ENCODE results near the gene ABCC8. TPM values are rescaled to one million over a fixed set of nuclear protein-coding genes. Genes with fewer than 3 reads are reported as not detected.

The ABCC8 gene
- polyA plus RNA-seq, 1 donor from 2014 or later, result not detected

DNA sequence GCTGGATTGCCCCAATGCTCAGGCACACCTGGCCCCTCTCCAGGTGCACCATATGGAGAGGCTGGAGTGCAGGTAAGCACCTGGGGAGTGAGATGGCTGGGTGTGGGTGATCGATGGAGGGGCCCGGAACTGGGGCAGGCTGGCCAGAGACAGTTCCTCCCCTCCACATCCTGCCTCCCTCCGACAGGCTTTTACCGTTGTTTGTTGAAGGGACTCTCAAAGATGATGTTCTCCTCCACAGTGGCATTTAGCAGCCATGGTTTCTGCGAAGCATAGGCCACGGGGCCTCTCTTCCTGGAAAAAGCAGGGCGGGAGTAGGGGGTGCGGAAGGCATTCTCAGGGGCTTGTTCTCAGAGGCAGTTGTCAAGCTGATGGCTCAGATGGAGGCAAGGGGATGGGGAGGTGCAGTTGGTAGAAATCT lies 62.3 kb downstream of the ABCC8 start:
- Mint-ChIP-seq H3K9me3 (peaks cover 0 to 2% (median 2%) of the 10 kb centered on the region in 3 donors), H3K27me3 (peaks cover 5% of the 10 kb centered on the region), H3K27ac (no peak overlapping the region), H3K4me1 (no peaks in the 10 kb centered on the region), H3K4me3 (no peak overlapping the region), H3K36me3 (no peaks in the 10 kb centered on the region)

DNA sequence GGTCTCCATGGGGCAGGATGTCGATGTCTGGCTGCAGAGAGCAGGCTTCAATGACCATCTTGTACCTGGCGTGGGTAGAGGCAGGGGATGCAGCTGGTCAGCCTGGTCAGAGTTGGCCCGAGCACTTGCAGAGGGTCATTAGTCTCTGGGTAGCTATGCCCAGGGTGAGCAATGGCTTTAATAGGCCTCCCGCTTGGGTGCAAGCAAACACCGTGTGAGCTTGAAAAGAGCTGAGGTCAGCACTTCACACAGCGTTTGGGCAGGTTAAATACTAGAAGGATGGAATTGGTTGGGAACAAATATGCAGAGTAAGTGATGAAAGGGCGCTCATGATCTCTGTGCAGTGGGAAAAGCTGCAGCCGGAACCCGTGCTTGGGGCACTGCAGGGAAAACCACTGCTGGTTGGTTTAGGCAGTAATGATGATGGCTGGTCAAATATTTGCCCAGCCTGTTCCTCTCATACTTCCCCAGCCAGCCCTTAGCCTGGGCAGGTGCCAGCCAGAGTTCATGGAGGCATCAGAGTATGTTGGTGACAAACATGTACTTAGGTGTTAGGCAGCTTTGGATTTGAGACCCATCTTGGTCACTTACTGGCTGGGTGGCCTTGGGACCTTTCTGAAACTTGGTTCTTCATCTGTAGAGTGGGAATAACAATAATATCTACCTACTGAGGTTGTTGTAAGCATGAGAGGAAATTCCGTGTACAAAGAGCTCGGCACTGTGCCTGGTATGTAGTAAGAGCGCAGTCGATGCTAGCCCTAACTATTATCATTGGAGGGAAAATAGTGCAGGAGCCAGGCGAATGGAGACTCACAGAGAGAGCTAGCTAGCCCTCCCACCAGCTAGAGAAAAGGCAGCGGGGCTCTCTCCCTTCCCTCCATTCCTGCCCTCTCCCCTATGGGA lies 63.0 kb downstream of the ABCC8 start:
- Mint-ChIP-seq H3K27me3 (peaks cover 4% of the 10 kb centered on the region), H3K4me1 (no peaks in the 10 kb centered on the region), H3K27ac (no peak overlapping the region), H3K4me3 (peak overlapping the region in 1 of 4 donors; percentile 18), H3K9me3 (peaks cover 0 to 2% (median 2%) of the 10 kb centered on the region in 3 donors), H3K36me3 (no peaks in the 10 kb centered on the region)

DNA sequence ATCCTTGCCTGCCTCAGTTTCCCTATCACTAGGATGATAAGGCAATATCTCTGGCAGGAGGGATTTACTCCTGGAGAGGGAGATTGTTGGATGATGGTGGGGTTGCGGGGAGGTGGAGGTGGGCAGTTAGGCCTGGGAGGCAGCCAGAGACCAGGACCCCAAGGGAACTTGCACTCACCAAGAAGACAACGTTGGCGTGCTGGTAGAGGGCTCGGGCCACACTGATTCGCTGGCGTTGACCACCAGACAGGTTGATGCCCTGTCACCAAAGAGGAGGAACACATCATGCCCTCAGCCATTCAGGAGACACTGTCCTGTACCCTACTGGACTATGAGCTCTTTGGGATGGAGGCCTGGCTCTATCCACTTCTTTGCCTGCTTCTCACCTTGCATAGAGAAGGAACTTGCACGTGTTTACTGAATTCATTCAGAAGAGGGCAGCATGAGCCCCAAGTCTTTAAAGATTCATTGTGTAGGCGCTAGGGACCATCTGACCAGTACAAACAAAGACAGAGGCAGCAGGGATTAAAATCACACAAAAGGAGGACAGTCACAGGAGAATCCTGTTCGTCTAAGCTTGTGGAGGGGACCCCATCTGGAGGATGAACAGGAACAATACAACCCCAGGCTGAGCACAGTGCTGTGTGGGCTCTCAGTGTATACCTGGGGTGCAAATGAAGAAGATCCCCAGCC lies 64.0 kb downstream of the ABCC8 start:
- H3K36me3 Mint-ChIP-seq, result no peaks in the 10 kb centered on the region
- peaks cover 0 to 4% (median 2%) of the 10 kb centered on the region in 3 donors for H3K9me3 Mint-ChIP-seq
- no peak overlapping the region for H3K4me3 Mint-ChIP-seq

DNA sequence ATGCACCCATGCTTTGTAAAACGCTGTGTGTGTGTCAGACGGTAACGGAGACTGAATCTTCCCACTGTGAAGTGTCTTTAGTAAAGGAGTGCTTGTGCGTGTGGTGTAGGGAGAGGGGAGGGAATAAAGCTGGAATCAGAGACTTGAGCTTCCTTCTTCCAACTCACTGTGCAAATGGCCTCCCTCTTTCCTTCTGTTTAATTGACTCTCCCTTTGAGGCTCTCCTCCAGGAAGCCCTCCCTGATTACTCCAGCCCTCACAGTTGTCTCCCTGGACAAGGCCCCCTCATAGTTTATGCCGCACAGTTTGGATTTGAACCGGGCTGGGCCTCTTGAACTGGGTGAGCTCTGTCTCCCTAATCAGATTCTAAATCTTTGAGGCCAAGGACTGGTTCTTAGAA lies 65.2 kb downstream of the ABCC8 start:
- Mint-ChIP-seq H3K36me3 (no peaks in the 10 kb centered on the region), H3K4me1 (peaks cover 0 to 1% (median 0%) of the 10 kb centered on the region in 3 donors), H3K27ac (no peak overlapping the region), H3K27me3 (no peaks in the 10 kb centered on the region), H3K4me3 (no peak overlapping the region), H3K9me3 (peaks cover 0 to 4% (median 2%) of the 10 kb centered on the region in 3 donors)

More for the DNA sequence above, 64.0 kb downstream of the ABCC8 start:
- Mint-ChIP-seq H3K4me1 (peaks cover 0 to 1% (median 0%) of the 10 kb centered on the region in 3 donors), H3K27ac (no peak overlapping the region), H3K27me3 (peaks cover 4% of the 10 kb centered on the region)

DNA sequence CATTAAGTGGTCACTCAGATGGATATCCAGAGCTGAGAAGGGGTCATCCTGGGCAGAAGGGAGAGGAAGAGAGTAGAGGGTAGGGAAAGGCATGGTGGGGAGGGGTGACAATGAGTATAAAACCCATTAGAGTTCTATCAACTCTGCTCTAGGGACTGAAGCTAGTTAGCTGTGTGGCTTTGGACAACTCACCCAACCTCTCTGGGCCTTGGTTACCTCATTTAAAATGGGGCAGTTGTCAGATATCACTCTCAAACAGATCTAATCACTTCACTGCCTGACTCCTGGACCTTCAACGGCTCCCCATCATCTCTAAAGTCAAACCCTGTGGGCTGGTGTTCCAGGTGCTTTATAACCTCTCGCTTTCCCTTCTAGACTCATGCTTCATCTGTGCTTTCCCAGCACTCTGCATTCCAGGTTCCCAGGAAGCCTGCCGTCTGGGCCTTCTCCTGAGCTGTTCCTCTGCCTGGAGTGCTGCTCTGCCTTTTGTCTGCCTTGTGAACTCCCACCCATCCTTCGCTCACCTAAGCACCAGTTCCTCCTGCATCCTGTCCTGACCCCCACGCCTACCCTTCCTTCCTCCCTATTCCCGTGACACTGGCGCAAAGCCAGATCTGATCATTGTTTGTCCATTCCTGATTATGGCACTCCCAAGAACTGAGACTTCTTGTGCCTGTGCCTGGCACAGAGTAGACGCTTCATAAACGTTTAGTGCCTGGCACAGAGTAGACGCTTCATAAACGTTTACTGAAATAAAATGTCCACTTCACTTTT lies 65.9 kb downstream of the ABCC8 start:
- Mint-ChIP-seq H3K27me3 (no peaks in the 10 kb centered on the region), H3K4me1 (peaks cover 0 to 2% (median 1%) of the 10 kb centered on the region in 3 donors), H3K9me3 (peaks cover 0 to 4% (median 2%) of the 10 kb centered on the region in 3 donors), H3K4me3 (no peak overlapping the region), H3K27ac (no peak overlapping the region), H3K36me3 (no peaks in the 10 kb centered on the region)

DNA sequence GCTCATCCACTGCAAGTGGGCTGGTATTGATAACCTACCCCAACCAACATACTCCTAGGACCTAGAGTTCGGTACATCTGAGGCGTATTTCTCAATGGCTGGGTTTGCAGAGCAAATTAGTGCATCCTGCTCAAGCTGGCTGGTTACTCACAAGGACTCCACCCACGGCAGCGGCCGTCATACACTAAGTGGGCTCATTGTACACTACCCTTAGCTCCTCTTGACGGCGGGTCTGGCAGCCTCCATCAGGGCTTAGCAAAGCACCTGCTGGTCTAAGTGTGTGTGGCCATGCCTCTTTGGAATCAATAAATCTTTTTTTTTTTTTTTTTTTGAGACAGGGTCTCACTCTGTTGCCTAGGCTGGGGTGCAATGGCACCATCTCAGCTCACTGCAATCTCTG lies 68.0 kb downstream of the ABCC8 start:
- Mint-ChIP-seq H3K27me3 (no peaks in the 10 kb centered on the region), H3K9me3 (peaks cover 0 to 4% (median 2%) of the 10 kb centered on the region in 3 donors), H3K27ac (no peak overlapping the region), H3K36me3 (no peaks in the 10 kb centered on the region), H3K4me1 (peaks cover 0 to 5% (median 3%) of the 10 kb centered on the region in 3 donors), H3K4me3 (no peak overlapping the region)

DNA sequence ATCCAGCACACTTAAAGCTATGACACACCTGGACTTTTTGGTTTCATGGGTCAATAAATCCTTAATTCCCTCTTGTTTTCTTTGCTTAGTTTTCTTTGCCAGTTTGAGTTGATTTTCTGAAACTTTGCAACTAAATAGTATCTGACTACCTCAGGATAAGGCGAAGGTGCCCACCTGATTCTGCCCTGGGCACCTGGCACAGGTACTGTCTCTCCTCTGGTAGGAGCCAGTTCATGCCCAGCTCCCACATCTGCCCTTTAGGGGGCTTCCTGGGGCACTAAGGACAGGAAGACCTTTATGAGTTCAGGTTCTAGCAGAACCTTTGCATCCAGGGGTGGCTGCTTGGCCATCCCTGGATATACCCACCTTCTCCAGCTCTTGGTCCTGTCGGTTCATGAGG lies 68.6 kb downstream of the ABCC8 start:
- peaks cover 0 to 5% (median 3%) of the 10 kb centered on the region in 3 donors for H3K4me1 Mint-ChIP-seq
- H3K27ac Mint-ChIP-seq, result no peak overlapping the region

DNA sequence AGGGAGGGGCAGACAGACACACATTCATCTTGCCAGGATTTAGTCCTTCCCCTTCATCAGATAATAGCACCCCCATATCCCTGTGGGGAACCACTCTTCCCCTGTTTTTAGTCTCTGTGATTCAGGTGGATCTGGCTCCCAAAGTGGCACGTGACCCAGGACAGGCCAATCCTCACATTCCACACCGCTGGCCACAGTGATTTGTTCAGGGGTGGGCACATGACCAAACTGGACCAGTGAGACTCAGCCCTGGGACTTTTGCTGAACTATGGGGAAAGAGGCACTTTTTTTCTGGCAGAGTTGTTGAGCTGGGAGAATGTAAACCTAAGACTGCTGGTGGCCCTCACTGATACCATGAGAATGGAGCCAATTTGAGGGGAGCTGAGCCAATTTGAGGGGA lies 69.1 kb downstream of the ABCC8 start:
- no peaks in the 10 kb centered on the region for H3K27me3 Mint-ChIP-seq
- H3K36me3 Mint-ChIP-seq, result no peaks in the 10 kb centered on the region
- peaks cover 0 to 5% (median 3%) of the 10 kb centered on the region in 3 donors for H3K4me1 Mint-ChIP-seq

More for the DNA sequence above, 68.6 kb downstream of the ABCC8 start:
- Mint-ChIP-seq H3K9me3 (peaks cover 0 to 4% (median 2%) of the 10 kb centered on the region in 3 donors), H3K27me3 (no peaks in the 10 kb centered on the region), H3K4me3 (no peak overlapping the region), H3K36me3 (no peaks in the 10 kb centered on the region)

DNA sequence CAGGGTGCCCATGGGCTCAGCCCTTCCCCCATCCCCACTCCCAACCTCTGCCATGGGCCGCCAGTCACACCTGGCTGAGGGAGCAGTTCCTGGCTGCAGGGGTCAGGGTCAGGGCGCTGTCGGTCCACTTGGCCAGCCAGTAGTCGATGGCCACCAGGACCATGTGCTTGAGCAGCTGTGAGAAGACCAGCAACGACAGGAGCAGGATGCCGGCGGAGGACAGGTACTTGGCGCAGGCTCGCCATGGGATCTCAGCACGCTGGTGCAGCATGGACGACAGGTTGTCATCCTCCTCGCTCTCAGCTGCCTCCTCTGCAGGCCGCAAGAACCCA lies 69.9 kb downstream of the ABCC8 start:
- Mint-ChIP-seq H3K27me3 (no peaks in the 10 kb centered on the region), H3K27ac (no peak overlapping the region), H3K4me1 (peaks cover 0 to 5% (median 3%) of the 10 kb centered on the region in 3 donors), H3K36me3 (no peaks in the 10 kb centered on the region), H3K4me3 (no peak overlapping the region), H3K9me3 (peaks cover 0 to 4% (median 0%) of the 10 kb centered on the region in 3 donors)

More for the DNA sequence above, 69.1 kb downstream of the ABCC8 start:
- H3K4me3 Mint-ChIP-seq, result no peak overlapping the region
- peaks cover 0 to 4% (median 2%) of the 10 kb centered on the region in 3 donors for H3K9me3 Mint-ChIP-seq
- H3K27ac Mint-ChIP-seq, result no peak overlapping the region

DNA sequence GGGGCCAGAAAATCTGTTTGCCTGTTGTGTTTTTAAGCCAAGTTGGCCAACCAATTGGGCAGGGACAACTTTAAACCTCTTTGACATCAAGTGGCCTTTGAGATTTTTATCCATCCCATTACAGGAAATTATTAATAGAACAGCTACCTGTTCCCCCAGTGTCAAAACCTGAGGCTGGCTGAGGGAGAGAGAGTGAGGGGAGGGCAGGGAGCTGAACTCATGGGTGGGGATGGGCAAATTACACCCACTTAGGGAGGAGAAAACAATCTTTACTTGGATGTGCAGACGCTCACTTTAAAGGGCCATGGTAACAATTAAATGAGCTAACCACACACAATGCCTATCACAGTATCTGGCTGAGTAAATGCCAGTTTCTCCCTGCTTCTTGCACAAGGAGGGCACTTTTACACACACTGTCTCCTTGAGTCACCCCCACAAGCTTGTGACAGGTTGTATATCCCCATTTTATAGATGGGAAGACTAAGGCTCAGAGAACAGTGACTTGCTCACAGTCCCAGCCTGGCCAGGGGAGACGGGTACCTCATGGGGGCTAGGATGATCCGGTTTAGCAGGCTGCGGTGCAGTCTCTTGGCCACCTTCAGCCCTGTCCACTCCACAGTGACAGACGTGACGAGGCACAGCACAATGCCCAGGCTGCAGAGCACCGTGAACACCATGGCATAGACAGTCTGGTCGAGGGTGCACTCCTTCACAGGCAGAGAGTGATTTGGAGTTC lies 70.4 kb downstream of the ABCC8 start:
- Mint-ChIP-seq H3K27ac (no peak overlapping the region), H3K9me3 (peaks cover 0 to 4% (median 0%) of the 10 kb centered on the region in 3 donors), H3K4me1 (peaks cover 0 to 5% (median 3%) of the 10 kb centered on the region in 3 donors), H3K36me3 (no peaks in the 10 kb centered on the region), H3K27me3 (no peaks in the 10 kb centered on the region), H3K4me3 (no peak overlapping the region)

DNA sequence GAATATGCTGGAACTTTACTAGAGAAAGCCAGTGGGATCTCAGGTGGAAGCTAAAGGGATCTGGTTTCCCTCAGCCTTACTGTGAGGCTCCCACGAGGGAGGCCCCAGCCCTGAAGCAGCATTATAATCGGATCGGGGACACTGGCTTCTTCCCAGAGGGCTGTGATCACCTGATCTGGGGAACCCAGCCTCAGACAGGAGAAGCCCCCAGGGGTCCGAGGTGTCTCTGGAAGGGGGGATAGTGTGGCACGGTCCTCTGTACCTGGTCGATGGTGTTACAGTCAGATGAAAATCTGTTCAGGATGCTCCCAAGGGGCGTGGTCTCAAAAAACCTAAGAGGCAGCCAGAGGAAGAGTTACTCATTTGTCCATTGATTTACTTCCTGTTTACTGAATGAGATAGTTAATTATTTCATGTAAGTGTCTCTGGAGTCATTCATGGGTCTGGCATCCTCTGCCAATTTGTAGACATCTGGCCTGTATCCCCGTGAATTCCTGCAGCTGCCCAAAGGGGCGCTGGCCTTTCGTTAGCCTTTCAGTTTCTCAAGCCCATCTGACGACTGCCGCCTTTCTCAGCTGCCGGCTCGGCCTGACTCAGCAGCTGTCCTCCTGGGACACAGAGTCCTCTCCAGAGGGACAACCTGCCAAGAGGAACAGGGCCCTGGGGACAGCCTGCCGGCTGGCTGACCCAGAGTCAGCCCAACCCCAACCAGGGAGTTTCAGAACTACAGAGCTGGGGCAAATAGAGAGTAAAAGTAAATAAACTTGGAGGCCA lies 71.2 kb downstream of the ABCC8 start:
- H3K36me3 Mint-ChIP-seq, result no peaks in the 10 kb centered on the region
- H3K27me3 Mint-ChIP-seq, result no peaks in the 10 kb centered on the region
- no peak overlapping the region for H3K4me3 Mint-ChIP-seq
- H3K4me1 Mint-ChIP-seq, result peaks cover 8 to 12% (median 10%) of the 10 kb centered on the region in 3 donors
- peaks cover 0 to 4% (median 0%) of the 10 kb centered on the region in 3 donors for H3K9me3 Mint-ChIP-seq
- no peak overlapping the region for H3K27ac Mint-ChIP-seq

DNA sequence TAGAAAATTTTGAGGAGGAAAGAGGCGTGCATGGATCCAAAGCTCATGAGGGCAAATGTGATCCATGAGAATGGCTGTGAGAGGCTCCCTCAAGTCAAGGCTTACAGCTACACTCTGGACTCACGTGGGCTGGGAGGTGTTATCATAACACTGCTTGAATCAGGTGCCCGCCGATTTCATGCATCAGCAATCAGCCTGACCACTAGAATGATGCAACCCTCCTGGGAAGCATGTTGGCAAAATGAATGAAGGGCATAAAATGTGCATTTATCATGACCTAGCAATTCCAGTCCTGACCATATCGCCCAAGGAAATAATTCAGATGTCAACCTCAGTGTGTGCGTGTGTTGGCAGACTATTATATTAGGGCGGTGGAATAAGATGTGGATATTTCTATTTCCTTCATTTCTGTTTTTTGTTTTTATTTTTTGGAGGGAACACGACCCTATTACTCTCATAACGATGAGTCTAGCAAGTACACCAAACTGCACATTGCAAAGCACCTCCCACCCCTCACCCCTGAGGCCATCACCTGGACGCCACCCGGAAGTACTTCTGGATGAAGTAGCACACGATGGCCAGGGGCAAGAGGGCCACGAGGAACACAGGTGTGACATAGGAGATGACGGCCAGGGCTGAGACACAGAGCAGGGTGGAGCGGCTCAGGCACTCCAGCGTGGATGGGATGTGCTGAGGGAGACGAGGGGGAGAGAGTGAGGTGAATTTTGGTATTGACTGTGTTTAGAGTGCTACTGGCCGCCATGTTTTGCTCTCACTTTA lies 72.5 kb downstream of the ABCC8 start:
- peaks cover 2 to 3% (median 2%) of the 10 kb centered on the region in 3 donors for H3K9me3 Mint-ChIP-seq
- H3K36me3 Mint-ChIP-seq, result no peaks in the 10 kb centered on the region
- H3K4me3 Mint-ChIP-seq, result no peak overlapping the region
- H3K27ac Mint-ChIP-seq, result no peak overlapping the region
- peaks cover 13 to 19% (median 14%) of the 10 kb centered on the region in 3 donors for H3K4me1 Mint-ChIP-seq
- H3K27me3 Mint-ChIP-seq, result no peaks in the 10 kb centered on the region

DNA sequence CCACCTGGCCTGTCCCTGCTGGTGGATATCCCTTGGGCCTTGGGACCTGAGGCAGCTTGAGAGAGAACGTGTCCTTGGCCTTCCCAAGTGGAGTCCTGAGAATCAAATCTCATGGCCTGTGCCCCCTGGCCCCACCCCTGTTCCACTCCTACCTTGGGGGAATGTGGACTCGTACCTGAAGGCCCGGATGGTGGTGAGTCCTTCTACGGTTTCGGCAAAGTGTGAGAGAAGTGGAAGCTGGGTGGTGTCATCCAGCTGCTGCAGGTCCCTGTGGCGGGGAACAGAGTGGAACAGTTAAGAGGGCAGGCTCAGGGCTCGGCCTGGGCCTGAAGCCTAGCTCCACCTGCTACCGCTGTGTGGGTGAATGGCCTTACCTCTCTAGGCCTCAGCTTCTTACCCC lies 74.2 kb downstream of the ABCC8 start:
- Mint-ChIP-seq H3K4me1 (peaks cover 11 to 19% (median 14%) of the 10 kb centered on the region in 3 donors), H3K27me3 (no peaks in the 10 kb centered on the region), H3K36me3 (no peaks in the 10 kb centered on the region), H3K4me3 (no peak overlapping the region), H3K27ac (peak overlapping the region in 1 of 3 donors; percentile 47), H3K9me3 (peaks cover 0 to 4% (median 3%) of the 10 kb centered on the region in 3 donors)
